ENCODE results near the gene IPO11. TPM values are rescaled to one million over a fixed set of nuclear protein-coding genes. Genes with fewer than 3 reads are reported as not detected.

Gene IPO11
- total RNA-seq, 1 donor from 2014 or later: 131 TPM

- no peak for DNase-seq
Observed at GRCh38 chr5:62574599-62574998, 162.0 kb downstream of the IPO11 start.

DNA sequence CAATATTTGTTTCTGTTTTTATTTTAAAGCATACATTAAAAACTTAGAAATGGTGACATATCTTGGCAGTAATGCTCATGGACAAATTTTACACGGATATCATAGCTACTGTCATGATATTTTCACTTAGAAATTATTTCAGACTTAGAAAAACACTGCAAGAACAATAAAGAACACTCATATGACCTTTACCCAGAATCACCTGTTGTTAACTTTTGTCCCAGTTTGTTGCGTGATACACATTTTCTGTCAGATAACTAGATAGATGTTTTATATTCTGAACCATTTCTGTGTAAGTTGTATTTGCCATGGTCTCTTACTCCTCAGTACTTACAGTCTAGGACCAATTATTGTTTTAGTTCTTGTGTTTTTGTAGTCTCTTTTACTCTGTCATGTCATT lies 162.5 kb downstream of the IPO11 start:
- no peak for DNase-seq

GRCh38 chr5:62575489-62575888 lies 162.9 kb downstream of the IPO11 start:
- DNase-seq: no peak

DNA sequence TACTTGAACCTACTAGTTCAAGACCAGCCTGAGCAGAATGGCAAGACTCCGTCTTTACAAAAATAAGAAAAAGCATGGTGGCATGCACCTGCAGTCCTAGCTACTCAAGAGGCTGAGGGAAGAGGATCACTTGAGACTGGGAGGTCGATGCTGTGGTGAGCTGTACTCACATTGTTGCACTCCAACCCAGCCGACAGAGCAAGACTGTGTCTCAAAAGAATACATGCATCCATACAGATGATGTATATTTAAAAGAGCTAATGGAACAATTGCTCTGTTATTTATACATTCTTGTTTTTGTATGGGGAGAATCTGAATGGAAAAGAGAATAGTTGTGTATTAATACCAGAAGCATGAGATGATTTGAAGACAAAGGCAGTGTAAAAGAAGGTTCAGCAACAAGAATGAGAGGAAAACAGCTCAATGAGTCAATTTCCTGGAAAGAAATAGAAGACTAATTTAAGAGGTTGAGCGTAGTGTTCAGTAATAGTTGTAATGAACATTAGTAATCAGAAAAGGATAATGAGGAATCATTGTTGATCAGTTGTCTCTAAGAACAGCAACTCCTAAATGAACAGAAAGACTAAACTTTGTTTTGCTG lies 164.1 kb downstream of the IPO11 start:
- DNase-seq: peak; percentile 76

DNA sequence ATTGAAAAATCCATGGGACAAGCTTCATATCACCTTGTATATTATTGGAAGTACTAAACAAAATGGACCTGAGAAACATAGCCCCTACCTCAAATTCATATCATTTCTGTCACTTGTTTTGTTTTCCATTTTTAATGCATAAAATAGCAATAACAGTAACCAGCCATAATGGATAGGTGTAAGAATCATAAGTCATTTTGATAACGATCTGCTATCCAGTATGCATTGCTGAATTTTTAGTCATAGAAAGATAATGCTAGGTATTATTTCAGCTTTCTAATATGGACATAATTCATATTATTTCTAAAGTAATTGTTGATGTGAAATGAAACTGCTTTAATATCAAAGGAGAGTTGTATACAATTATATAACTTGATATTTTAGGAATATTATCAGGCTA lies 164.9 kb downstream of the IPO11 start:
- no peak for DNase-seq

GRCh38 chr5:62578540-62578939 lies 166.0 kb downstream of the IPO11 start, which contains the start of gene LRRC70:
LRRC70 (plus strand) TSS chr5:62578819; CDS start chr5:62579439, 620 bp downstream.
- DNase-seq: peak; percentile 97

- DNase-seq: peak; percentile 58
Observed at GRCh38 chr5:62579761-62580160, 167.2 kb downstream of the IPO11 start.

DNA sequence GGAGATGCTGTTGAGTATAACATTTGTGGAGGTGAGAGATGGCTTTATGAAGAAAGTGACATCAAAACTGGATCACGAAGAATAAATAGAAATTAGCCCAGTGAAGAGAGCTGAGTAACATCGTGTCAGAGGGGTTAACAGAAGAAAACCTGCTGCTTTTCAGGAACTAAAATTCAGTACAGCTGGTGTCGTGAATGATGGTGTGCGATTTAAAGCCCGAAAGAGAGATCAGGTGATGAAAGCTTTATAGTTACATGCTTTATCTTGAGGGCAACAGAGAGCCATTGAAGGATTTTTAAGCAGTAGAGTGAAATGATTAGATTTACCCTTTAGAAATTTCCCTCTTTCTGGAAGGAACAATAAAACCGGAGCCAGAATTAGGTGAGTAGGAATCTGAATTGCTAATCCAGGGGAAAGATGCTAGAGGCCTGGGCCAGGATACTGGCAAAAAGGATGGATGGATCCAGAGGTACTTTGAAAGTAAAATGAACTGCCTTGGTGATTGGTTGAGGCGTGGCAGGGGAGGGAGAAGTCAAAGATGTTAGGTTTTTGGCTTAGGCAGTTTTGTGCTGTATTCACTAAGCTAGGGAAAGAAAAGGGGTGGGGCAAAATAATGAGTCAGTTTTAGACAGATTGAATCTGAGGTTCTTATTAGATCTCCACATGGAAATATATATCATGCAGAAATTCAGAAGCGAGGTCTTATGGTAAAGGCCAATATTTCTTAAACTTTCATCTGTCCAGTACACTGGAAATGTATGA lies 169.5 kb downstream of the IPO11 start:
- peak; percentile 56 for DNase-seq

DNA sequence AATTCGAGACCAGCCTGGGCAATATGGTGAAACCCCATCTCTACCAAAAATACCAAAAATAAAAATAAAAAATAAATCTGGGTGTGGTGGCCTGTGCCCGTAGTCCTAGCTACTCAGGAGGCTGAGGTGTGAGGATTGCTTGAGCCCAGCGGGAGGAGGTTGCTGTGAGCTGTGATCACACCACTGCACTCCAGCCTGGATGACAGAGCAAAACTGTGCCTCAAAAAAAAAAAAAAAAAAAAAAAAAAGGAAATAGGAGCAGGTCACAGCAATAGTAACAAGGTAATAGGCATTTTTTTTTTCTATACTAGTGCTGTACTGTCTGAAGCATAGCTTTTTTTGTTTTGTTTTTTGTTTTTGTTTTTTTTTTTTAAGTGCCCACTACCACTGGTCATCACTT lies 171.8 kb downstream of the IPO11 start:
- DNase-seq: no peak

DNA sequence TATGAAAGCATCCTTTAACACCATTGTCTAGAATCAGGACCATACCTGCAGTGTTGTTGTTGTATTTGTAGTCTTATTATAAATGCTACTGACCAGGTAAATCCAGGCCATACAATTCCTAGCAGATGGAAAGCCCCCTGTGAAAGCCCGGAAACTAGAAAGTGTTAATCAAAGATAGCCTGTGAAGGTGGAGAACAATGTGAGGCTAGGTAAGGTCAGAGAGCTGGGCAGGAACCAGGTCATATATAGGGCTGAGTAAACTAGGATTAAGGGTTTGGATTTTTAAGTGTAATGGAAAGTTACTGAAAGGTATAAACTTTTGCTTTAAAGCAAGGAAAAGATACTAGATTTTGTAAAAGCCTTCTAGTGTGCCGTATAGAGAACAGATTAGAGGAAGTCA lies 172.7 kb downstream of the IPO11 start:
- peak; percentile 52 for DNase-seq

DNA sequence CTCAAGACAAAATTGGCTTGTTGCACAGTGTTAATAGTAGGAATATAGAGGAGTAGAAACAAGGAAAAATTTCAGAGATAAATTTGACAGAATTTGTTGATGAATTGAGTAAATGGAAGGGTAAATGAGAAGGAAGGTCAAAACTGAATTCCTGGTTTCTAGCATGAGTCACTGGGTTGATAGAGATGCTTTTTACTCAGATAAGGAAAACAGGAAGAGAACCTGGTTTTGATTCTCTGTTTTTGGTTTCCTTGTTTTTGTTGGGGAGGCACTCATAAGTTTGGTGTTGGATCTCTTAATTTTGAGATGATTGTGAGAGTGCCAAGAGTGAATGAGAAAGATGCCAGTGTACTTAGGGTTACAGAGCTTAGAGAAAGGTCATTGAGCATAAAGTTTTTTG lies 173.2 kb downstream of the IPO11 start:
- DNase-seq: peak; percentile 48

DNA sequence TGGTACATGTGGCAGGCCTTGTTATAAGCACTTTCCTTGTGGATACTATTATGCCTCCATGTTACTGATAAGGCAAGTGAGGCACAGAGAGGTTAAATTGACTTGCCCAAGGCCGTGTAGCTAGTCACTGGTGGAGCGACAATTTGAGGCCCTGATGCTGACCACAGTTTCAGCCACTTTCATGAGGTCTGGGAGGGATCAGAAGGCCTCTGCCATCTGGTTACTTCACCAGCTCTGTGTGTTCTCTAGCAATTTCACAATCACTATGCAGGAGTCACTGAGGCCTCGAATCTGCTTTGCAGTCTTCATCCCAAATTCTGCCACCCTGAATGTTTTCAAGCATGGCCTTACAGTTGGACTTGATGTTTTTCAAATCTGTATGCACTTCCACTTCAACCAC lies 175.2 kb downstream of the IPO11 start:
- no peak for DNase-seq

- no peak for DNase-seq
Observed at GRCh38 chr5:62588668-62589067, 176.1 kb downstream of the IPO11 start.

DNA sequence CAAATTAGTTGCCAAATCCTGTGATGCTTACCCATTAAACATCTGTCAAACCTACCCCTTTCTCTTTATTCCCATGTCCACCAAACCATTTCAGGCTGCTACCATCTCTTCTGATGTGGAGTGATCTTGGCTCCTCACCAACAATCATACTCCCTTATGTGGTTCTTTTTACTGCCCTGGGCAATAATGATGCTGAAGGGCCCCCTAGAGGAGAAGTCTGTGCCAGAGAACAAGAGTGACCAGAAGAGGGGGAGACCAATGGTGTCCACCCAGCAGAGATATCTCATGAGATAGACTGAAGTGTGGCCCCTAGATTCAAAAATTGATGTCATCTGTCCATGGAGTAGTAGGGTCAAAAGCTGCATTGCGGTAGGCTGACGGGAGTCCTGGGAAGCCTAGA lies 176.9 kb downstream of the IPO11 start:
- no peak for DNase-seq

- DNase-seq: no peak
Observed at GRCh38 chr5:62590387-62590786, 177.8 kb downstream of the IPO11 start.

DNA sequence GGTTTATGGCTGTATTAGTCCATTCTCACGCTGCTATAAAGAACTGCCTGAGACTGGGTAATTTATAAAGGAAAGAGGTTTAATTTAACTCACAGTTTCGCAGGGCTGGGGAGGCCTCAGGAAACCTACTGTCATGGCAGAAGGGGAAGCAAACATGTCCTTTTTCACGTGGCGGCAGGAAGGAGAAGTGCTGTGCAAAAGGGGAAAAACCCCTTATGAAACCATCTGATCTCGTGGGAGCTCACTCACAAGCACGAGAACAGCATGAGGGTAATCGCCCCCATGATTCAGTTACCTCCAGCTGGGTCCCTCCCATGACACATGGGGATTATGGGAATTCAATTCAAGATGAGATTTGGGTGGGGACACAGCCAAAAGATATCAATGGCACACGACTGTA lies 180.0 kb downstream of the IPO11 start:
- DNase-seq: no peak

DNA sequence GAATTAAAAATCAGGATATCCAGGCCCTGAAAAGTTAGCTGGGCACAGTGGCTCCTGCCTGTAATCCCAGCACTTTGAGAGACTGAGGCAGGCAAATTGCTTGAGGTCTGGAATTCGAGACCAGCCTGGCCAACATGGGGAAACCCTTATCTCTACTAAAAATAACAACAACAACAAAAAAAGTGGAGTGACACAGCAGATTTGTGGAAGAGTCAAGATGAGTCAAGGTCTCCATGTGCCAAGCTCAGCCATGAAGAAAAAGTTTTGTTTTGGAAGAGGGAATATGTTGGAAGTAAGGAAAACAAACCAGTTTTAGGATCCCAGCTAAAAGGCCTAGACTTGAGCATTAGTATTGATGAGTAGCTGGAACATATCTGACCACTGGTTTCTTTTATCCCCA lies 180.8 kb downstream of the IPO11 start:
- DNase-seq: no peak

- DNase-seq: no peak
Observed at GRCh38 chr5:62594364-62594984, 181.9 kb downstream of the IPO11 start.

- DNase-seq: no peak
Observed at GRCh38 chr5:62596096-62596495, 183.5 kb downstream of the IPO11 start.

- no peak for DNase-seq
Observed at GRCh38 chr5:62596691-62597090, 184.1 kb downstream of the IPO11 start.

- no peak for DNase-seq
Observed at GRCh38 chr5:62597314-62597713, 184.8 kb downstream of the IPO11 start.

DNA sequence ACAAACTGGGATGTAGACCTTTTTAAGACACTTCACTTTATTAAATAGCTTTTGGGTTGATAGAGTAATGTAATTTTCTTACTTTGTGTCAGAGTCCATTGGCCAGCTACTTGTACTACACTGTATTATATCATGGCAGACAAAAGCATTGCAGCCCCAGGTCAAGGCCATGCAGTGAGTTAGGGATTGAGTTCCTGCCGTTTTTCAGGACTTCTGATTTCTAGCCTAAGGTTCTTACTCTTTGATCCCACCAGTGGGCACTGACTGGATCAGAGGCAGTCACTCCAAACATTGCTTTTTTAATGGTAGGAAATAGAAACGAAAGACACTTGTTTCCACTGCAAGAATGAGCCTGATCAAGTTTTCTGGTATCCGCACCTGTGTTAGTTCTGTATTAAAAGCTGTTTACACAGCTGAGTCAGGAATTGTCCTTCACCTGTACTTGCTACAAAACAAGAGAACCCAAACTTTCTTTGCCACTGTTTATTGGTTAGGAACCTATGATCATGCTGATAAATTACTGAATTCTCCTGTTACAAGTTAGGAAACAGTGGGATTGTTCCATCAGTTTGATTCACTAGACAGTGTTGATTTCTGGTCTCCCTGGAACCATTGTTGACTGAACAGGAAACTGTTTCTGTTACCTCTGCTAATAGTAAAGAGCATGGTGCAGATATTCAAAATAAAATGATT lies 188.1 kb downstream of the IPO11 start:
- DNase-seq: peak; percentile 64

GRCh38 chr5:62603934-62604333 lies 191.4 kb downstream of the IPO11 start:
- DNase-seq: no peak
